ENCODE measurements around the gene FYN. TPM values are rescaled to one million over a fixed set of nuclear protein-coding genes. Genes with fewer than 3 reads are reported as not detected.

The FYN gene
- total and polyA plus RNA-seq, 9 of the 15 experiments (the other 6 are each of a cell fraction or from before 2014, with no cell fraction given), result 2.9 to 22.1 (median 11.4) TPM

DNA sequence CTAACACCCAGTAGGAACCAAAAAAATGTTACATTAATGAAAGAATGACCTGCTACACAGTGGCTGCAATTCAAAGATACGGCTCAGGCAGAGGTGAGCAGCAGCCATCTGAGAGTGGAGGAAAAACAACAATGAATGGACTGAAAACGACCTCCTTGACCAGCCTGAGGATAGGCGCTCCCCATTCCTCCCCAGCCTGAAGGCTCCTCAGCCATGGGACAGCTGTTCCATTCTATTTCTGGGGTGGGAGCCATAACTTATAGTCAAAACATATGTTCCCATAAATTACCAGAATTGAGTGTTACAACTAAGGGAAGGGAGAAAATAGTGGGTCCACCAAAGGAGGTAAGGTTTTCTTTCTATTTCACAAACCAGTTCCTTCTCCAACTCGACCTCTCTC, 27.2 kb downstream of the FYN start (continued):
- TF ChIP-seq, protein P1, sequence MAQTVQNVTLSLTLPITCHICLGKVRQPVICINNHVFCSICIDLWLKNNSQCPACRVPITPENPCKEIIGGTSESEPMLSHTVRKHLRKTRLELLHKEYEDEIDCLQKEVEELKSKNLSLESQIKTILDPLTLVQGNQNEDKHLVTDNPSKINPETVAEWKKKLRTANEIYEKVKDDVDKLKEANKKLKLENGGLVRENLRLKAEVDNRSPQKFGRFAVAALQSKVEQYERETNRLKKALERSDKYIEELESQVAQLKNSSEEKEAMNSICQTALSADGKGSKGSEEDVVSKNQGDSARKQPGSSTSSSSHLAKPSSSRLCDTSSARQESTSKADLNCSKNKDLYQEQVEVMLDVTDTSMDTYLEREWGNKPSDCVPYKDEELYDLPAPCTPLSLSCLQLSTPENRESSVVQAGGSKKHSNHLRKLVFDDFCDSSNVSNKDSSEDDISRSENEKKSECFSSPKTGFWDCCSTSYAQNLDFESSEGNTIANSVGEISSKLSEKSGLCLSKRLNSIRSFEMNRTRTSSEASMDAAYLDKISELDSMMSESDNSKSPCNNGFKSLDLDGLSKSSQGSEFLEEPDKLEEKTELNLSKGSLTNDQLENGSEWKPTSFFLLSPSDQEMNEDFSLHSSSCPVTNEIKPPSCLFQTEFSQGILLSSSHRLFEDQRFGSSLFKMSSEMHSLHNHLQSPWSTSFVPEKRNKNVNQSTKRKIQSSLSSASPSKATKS (CRISPR knock-in tag; IDR thresholded peaks at IDR 0.05), result no peak
- TF ChIP-seq NFIC (IDR thresholded peaks at IDR 0.05) (no peak), BRF2 (IDR thresholded peaks at IDR 0.05; ENCODE audit: borderline replicate concordance, insufficient read depth, insufficient read length) (no peak), U2AF2 (optimal IDR thresholded peaks at IDR 0.05; ENCODE audit: low read depth, low read length) (no peak), ZNF316 (IDR thresholded peaks at IDR 0.05) (no peak), CHD2 (IDR thresholded peaks at IDR 0.05; ENCODE audit: low read depth, low read length) (no peak), SMAD3 (CRISPR knock-in tag; conservative IDR thresholded peaks at IDR 0.05) (no peak), TCF7L2 (IDR thresholded peaks at IDR 0.05; ENCODE audit: low read depth, low read length) (no peak), ZNF740 (CRISPR knock-in tag; IDR thresholded peaks at IDR 0.05) (no peak), ZNF740 (tag; IDR thresholded peaks at IDR 0.05) (no peak), SAP30 (IDR thresholded peaks at IDR 0.05; ENCODE audit: borderline replicate concordance, insufficient read depth, low read depth, low read length, poor library complexity, severe bottlenecking) (no peak), PBX2 (CRISPR knock-in tag; IDR thresholded peaks at IDR 0.05; ENCODE audit: low read depth) (no peak), PBX2 (tag; conservative IDR thresholded peaks at IDR 0.05; ENCODE audit: low read depth) (no peak)
- TF ChIP-seq, protein P2, sequence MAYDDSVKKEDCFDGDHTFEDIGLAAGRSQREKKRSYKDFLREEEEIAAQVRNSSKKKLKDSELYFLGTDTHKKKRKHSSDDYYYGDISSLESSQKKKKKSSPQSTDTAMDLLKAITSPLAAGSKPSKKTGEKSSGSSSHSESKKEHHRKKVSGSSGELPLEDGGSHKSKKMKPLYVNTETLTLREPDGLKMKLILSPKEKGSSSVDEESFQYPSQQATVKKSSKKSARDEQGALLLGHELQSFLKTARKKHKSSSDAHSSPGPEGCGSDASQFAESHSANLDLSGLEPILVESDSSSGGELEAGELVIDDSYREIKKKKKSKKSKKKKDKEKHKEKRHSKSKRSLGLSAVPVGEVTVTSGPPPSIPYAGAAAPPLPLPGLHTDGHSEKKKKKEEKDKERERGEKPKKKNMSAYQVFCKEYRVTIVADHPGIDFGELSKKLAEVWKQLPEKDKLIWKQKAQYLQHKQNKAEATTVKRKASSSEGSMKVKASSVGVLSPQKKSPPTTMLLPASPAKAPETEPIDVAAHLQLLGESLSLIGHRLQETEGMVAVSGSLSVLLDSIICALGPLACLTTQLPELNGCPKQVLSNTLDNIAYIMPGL (CRISPR knock-in tag; IDR thresholded peaks at IDR 0.05), result no peak

Data from K562 (cell line).